Measurements from ENCODE around the gene SPOUT1. TPM values are rescaled to one million over a fixed set of nuclear protein-coding genes. Genes with fewer than 3 reads are reported as not detected.

The SPOUT1 gene
- total and polyA plus RNA-seq, 10 of the 15 experiments (the other 5 are each of a cell fraction or from before 2014, with no cell fraction given), result 5.7 to 95.0 (median 40.6) TPM

DNA sequence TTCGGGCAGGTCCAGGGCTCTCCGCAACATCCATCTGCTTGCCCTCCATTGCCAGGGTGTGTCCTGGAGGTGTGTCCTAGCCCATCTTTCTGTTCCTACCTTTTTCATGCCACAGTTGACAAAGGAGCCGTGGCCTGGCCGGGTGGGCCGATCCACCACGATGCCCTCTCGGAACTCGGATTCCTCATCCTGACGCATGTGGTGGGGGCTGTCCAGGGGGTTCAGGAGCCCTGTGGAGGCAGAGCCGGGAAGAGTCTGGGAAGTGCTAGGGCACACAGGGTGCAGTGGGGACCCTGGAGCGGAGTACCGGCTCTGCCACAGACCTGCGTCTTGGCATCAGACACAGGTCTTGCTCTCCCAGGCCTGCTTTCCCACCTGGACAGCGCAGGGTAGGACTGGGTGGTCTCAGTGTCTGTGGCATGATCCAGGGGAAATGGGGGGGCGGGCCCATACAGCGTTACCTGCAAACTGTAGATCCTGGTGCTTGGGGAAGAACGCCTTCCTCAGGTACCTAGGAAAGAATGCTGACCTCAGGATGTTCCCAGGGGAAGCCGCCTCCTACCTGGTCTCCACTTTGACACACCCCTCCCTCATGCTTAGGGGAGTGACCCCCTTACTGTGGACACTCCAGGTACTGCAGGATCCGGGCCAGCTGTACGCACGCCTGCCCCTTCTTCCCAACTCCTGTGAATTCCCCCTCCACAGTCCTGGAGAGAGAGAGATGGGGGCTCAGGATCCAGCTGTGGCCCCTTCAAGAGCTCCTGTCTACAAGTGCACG lies 3.5 kb downstream of the SPOUT1 start (continued):
- no peak for TF ChIP-seq SIX5 (IDR thresholded peaks at IDR 0.05; ENCODE audit: low read depth, low read length, severe bottlenecking)

DNA sequence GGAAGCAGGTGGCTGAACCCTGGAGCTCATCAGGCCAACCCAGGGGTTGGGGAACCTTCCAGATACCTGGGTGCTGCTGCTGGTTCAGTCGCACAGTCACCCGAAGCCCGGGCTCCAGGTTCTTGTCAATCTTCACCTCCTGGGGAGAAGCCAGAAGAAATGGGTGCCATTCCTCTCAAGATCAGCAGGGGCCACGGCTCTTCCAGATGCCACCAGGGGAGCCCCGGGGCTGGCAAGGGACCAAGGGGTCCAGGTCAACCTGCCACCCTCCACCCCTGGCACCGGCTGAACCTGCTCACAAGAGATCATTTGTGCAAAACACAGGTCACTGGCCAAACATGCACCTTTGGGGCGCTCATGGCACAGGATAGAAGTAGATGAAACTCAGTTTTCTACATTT lies 4.7 kb downstream of the SPOUT1 start:
- over 99% methylated on average over 7 of the region's 7 CpGs for WGBS (ENCODE audit: insufficient coverage, insufficient replicate concordance, low lambda C conversion rate, missing lambda C conversion rate)
- RAD21 ChIA-PET (ENCODE audit: unreplicated experiment), result no interaction called here
- BruUV-seq (replicated peaks), result no TSS peak
- in situ Hi-C loops (cut with MboI) (no loop called here), intact Hi-C loops (cut with micrococcal nuclease; ENCODE audit: unreplicated experiment) (no loop called here)
- H3K27me3 ChIP-seq (replicated peaks in 1 of 2; ENCODE audit: control insufficient read depth in 2 of 2, insufficient read depth in 2 of 2, low read length in 1 of 2), result no peaks in the 10 kb centered on the region
- no peak overlapping the region for H2AFZ ChIP-seq (ENCODE audit: control insufficient read depth, low read depth, low read length)
- DNase-seq (ENCODE audit: low read depth, low spot score) (no peak), FAIRE-seq (no peak), ATAC-seq (no peak)
- peaks cover 14% of the 10 kb centered on the region for H3K79me2 ChIP-seq (ENCODE audit: control insufficient read depth, insufficient read depth, low read length)
- CTCF ChIA-PET, result interaction anchor here (0.6 kb wide), 1 partner anchor 142 kb away, joined by 3 read pairs; no protein-coding TSS in a partner anchor
- TF ChIP-seq, protein P1, sequence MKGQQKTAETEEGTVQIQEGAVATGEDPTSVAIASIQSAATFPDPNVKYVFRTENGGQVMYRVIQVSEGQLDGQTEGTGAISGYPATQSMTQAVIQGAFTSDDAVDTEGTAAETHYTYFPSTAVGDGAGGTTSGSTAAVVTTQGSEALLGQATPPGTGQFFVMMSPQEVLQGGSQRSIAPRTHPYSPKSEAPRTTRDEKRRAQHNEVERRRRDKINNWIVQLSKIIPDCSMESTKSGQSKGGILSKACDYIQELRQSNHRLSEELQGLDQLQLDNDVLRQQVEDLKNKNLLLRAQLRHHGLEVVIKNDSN (IDR thresholded peaks at IDR 0.05; ENCODE audit: borderline replicate concordance, extremely low read length, insufficient read depth, low read depth, low read length), result no peak
- TF ChIP-seq, protein P2, sequence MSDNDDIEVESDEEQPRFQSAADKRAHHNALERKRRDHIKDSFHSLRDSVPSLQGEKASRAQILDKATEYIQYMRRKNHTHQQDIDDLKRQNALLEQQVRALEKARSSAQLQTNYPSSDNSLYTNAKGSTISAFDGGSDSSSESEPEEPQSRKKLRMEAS (IDR thresholded peaks at IDR 0.05; ENCODE audit: low read depth, low read length), result no peak
- TF ChIP-seq ZNF207 (IDR thresholded peaks at IDR 0.05; ENCODE audit: borderline replicate concordance), result no peak
- TF ChIP-seq TCF12 (IDR thresholded peaks at IDR 0.05; ENCODE audit: low read depth, low read length), result no peak
- TF ChIP-seq ZNF274 (IDR thresholded peaks at IDR 0.05; ENCODE audit: insufficient read depth, insufficient read length), result no peak
- TF ChIP-seq, protein P3, sequence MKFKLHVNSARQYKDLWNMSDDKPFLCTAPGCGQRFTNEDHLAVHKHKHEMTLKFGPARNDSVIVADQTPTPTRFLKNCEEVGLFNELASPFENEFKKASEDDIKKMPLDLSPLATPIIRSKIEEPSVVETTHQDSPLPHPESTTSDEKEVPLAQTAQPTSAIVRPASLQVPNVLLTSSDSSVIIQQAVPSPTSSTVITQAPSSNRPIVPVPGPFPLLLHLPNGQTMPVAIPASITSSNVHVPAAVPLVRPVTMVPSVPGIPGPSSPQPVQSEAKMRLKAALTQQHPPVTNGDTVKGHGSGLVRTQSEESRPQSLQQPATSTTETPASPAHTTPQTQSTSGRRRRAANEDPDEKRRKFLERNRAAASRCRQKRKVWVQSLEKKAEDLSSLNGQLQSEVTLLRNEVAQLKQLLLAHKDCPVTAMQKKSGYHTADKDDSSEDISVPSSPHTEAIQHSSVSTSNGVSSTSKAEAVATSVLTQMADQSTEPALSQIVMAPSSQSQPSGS (IDR thresholded peaks at IDR 0.05; ENCODE audit: low read length), result no peak
- TF ChIP-seq MYC (IDR thresholded peaks at IDR 0.05; ENCODE audit: insufficient read depth, insufficient read length, insufficient replicate concordance, low read length, severe bottlenecking), result no peak
- TF ChIP-seq SIN3A (IDR thresholded peaks at IDR 0.05; ENCODE audit: low read depth, low read length), result no peak
- no peak for TF ChIP-seq ZBED1 (IDR thresholded peaks at IDR 0.05; ENCODE audit: borderline replicate concordance)
- TF ChIP-seq NFIC (IDR thresholded peaks at IDR 0.05; ENCODE audit: low read depth, low read length), result no peak
- no peak for TF ChIP-seq CBFB (IDR thresholded peaks at IDR 0.05; ENCODE audit: low read depth)
- TF ChIP-seq RBBP5 (conservative IDR thresholded peaks at IDR 0.05), result no peak
- no peak for TF ChIP-seq PAX5 (IDR thresholded peaks at IDR 0.05; ENCODE audit: borderline replicate concordance, low read depth, low read length)
- TF ChIP-seq IRF4 (IDR thresholded peaks at IDR 0.05; ENCODE audit: low read depth, low read length), result no peak
- TF ChIP-seq, protein P4, sequence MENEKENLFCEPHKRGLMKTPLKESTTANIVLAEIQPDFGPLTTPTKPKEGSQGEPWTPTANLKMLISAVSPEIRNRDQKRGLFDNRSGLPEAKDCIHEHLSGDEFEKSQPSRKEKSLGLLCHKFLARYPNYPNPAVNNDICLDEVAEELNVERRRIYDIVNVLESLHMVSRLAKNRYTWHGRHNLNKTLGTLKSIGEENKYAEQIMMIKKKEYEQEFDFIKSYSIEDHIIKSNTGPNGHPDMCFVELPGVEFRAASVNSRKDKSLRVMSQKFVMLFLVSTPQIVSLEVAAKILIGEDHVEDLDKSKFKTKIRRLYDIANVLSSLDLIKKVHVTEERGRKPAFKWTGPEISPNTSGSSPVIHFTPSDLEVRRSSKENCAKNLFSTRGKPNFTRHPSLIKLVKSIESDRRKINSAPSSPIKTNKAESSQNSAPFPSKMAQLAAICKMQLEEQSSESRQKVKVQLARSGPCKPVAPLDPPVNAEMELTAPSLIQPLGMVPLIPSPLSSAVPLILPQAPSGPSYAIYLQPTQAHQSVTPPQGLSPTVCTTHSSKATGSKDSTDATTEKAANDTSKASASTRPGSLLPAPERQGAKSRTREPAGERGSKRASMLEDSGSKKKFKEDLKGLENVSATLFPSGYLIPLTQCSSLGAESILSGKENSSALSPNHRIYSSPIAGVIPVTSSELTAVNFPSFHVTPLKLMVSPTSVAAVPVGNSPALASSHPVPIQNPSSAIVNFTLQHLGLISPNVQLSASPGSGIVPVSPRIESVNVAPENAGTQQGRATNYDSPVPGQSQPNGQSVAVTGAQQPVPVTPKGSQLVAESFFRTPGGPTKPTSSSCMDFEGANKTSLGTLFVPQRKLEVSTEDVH (IDR thresholded peaks at IDR 0.05; ENCODE audit: low read depth, partially characterized antibody), result no peak
- TF ChIP-seq CHD1 (IDR thresholded peaks at IDR 0.05; ENCODE audit: low read depth, low read length), result no peak
- H3K4me2 ChIP-seq (ENCODE audit: control insufficient read depth, insufficient read depth), result no peak overlapping the region
- no peaks in the 10 kb centered on the region for H4K20me1 ChIP-seq (ENCODE audit: control insufficient read depth, insufficient read depth)
- POLR2A ChIA-PET, result interaction anchor here (0.7 kb wide), 1 partner anchor 633 kb away, joined by 3 read pairs; no protein-coding TSS in a partner anchor
- SMC1A ChIA-PET (ENCODE audit: uncharacterized antibody, unreplicated experiment), result no interaction called here
- H3K4me1 ChIP-seq (ENCODE audit: control insufficient read depth, insufficient read depth, low read length), result peaks cover 4% of the 10 kb centered on the region; the same call in 1 of the 2 replicates
- H3K27ac ChIP-seq (ENCODE audit: control insufficient read depth, insufficient read depth), result no peak overlapping the region
- no peaks in the 10 kb centered on the region for H3K9me3 ChIP-seq (replicated peaks; ENCODE audit: control insufficient read depth, insufficient read depth, low read length)
- no peak overlapping the region for H3K4me3 ChIP-seq
- H3K9ac ChIP-seq (ENCODE audit: control insufficient read depth, insufficient read depth, low read length), result no peak overlapping the region
- H3K36me3 ChIP-seq (ENCODE audit: control insufficient read depth in 2 of 2, insufficient read depth in 2 of 2, low read length in 1 of 2), result peaks cover 22 to 28% of the 10 kb centered on the region in 2 experiments

All from GM12878 (cell line).